ENCODE measurements around the gene MARF1. TPM values are rescaled to one million over a fixed set of nuclear protein-coding genes. Genes with fewer than 3 reads are reported as not detected.
A peak's percentile ranks its signal among the peaks of the same experiment; 100 is the strongest.

MARF1 gene
- total and polyA plus RNA-seq, 9 of the 15 experiments (the other 6 are each of a cell fraction or from before 2014, with no cell fraction given) = 4.7 to 33.2 (median 11.7) TPM

DNA sequence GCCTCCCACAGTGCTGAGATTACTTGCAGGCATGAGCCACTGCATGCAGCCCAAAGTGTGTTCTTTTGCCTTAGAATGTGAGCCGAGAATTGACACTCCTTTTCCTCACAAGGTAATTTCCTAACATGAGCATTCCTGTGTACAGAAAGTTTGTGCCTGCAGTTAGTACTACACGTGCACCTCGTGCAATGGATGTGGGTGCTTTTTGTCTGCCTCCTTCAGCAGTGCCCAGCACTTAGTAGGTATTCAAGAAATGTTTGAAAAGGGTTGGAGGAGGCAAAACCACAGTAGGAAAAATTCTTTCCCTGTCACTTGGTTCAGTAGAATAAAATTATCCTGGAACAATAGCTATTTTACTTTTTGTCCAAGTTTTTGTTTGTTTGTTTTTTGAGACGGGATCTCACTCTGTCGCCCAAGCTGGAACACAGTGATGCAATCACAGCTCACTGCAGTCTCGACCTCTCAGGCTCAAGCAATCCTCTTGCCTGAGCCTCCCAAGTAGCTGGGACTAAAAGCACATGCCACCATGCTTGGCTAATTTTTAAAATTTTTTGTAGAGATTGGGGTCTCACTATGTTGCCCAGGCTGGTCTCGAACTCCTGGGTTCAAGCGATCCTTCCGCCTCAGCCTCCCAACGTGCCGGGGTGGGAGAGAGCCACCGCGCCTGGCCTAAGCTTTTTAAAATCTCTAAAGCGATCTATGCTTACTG lies 9.5 kb upstream of the MARF1 start (continued):
- TF ChIP-seq, protein P1, sequence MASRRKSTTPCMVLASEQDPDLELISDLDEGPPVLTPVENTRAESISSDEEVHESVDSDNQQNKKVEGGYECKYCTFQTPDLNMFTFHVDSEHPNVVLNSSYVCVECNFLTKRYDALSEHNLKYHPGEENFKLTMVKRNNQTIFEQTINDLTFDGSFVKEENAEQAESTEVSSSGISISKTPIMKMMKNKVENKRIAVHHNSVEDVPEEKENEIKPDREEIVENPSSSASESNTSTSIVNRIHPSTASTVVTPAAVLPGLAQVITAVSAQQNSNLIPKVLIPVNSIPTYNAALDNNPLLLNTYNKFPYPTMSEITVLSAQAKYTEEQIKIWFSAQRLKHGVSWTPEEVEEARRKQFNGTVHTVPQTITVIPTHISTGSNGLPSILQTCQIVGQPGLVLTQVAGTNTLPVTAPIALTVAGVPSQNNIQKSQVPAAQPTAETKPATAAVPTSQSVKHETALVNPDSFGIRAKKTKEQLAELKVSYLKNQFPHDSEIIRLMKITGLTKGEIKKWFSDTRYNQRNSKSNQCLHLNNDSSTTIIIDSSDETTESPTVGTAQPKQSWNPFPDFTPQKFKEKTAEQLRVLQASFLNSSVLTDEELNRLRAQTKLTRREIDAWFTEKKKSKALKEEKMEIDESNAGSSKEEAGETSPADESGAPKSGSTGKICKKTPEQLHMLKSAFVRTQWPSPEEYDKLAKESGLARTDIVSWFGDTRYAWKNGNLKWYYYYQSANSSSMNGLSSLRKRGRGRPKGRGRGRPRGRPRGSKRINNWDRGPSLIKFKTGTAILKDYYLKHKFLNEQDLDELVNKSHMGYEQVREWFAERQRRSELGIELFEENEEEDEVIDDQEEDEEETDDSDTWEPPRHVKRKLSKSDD (conservative IDR thresholded peaks at IDR 0.05; ENCODE audit: low read length) = no peak
- TF ChIP-seq, protein P2, sequence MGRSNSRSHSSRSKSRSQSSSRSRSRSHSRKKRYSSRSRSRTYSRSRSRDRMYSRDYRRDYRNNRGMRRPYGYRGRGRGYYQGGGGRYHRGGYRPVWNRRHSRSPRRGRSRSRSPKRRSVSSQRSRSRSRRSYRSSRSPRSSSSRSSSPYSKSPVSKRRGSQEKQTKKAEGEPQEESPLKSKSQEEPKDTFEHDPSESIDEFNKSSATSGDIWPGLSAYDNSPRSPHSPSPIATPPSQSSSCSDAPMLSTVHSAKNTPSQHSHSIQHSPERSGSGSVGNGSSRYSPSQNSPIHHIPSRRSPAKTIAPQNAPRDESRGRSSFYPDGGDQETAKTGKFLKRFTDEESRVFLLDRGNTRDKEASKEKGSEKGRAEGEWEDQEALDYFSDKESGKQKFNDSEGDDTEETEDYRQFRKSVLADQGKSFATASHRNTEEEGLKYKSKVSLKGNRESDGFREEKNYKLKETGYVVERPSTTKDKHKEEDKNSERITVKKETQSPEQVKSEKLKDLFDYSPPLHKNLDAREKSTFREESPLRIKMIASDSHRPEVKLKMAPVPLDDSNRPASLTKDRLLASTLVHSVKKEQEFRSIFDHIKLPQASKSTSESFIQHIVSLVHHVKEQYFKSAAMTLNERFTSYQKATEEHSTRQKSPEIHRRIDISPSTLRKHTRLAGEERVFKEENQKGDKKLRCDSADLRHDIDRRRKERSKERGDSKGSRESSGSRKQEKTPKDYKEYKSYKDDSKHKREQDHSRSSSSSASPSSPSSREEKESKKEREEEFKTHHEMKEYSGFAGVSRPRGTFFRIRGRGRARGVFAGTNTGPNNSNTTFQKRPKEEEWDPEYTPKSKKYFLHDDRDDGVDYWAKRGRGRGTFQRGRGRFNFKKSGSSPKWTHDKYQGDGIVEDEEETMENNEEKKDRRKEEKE (IDR thresholded peaks at IDR 0.05; ENCODE audit: borderline replicate concordance in 1 of 2, control insufficient read depth in 1 of 2, low read depth in 2 of 2, low read length in 1 of 2) = no peak
- TF ChIP-seq, protein P3, sequence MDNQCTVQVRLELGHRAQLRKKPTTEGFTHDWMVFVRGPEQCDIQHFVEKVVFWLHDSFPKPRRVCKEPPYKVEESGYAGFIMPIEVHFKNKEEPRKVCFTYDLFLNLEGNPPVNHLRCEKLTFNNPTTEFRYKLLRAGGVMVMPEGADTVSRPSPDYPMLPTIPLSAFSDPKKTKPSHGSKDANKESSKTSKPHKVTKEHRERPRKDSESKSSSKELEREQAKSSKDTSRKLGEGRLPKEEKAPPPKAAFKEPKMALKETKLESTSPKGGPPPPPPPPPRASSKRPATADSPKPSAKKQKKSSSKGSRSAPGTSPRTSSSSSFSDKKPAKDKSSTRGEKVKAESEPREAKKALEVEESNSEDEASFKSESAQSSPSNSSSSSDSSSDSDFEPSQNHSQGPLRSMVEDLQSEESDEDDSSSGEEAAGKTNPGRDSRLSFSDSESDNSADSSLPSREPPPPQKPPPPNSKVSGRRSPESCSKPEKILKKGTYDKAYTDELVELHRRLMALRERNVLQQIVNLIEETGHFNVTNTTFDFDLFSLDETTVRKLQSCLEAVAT (IDR thresholded peaks at IDR 0.05) = no peak
- TF ChIP-seq CBX2 (IDR thresholded peaks at IDR 0.05; ENCODE audit: insufficient read depth, low read length, poor library complexity, severe bottlenecking) = no peak
- TF ChIP-seq ATF3 (IDR thresholded peaks at IDR 0.05) = peak; percentile 54
- TF ChIP-seq ATF3 (CRISPR knock-in tag; conservative IDR thresholded peaks at IDR 0.05) = no peak
- TF ChIP-seq NELFE (IDR thresholded peaks at IDR 0.05; ENCODE audit: insufficient read depth, insufficient read length) = no peak
- TF ChIP-seq ZNF121 (CRISPR knock-in tag; conservative IDR thresholded peaks at IDR 0.05) = peak; percentile 48; the same call in 1 of the 2 replicates
